B cell (primary cell): ENCODE measurements around the gene HEXD. TPM values are rescaled to one million over a fixed set of nuclear protein-coding genes. Genes with fewer than 3 reads are reported as not detected.

ENCODE experiments used
- ATAC-seq: fragments of 200-7000 bp; cut with Tn5 transposase; one replicate; pipeline ENCODE4 v1.10.0; 2021; ENCODE audit warnings: low read depth, mild to moderate bottlenecking, moderate number of reproducible peaks, moderate library complexity
- CTCF ChIA-PET: fragments of 350-600 bp; sonication (Branson Sonifier 250); formaldehyde crosslinking; loops from one replicate; lab custom pipeline; 2021; ENCODE audit warnings: antibody characterized with exemption, inconsistent platforms; lab: Charles Lee
- POLR2A ChIA-PET: fragments of 350-600 bp; sonication (Branson Sonifier 250); formaldehyde crosslinking; loops from one replicate; lab custom pipeline; 2021; ENCODE audit warnings: antibody characterized with exemption; lab: Charles Lee
- DNase-seq: peaks from one replicate; pipeline ENCODE4 v3.0.0; 2013
- H2AFZ ChIP-seq: 2 replicates; pipeline ENCODE4 v1.6.1; 2012; ENCODE audit warnings: mild to moderate bottlenecking, low read depth, low read length; ENCODE audit not compliant: insufficient read depth, poor library complexity, severe bottlenecking
- H3K27ac ChIP-seq, 2 donors: 1 replicate in 1 of 2; 2 replicates in 1 of 2; pipeline ENCODE4 v1.5.1; 2012 to 2013; ENCODE audit warnings: low read length in 2 of 2, mild to moderate bottlenecking in 2 of 2, moderate library complexity in 1 of 2
- H3K27me3 ChIP-seq, 4 experiments: fragments of 200-600 bp in 1 of 4; sonication (generic) in 1 of 4; replicated peaks in 1 of 4; 1 replicate in 2 of 4; 2 replicates in 2 of 4; pipeline versions ENCODE4 v1.6.1 to v1.7.0; 2013 to 2016; ENCODE audit warnings: low read length in 3 of 4, mild to moderate bottlenecking in 2 of 4, mixed read lengths in 1 of 4, moderate library complexity in 1 of 4; ENCODE audit not compliant: insufficient read depth in 4 of 4, control insufficient read depth in 3 of 4; ENCODE audit errors: control extremely low read depth in 1 of 4
- H3K36me3 ChIP-seq, 2 experiments: replicated peaks in 1 of 2; 1 replicate in 1 of 2; 2 replicates in 1 of 2; pipeline versions ENCODE4 v1.6.1 to v1.7.1; 2013; ENCODE audit warnings: low read length in 1 of 2; ENCODE audit not compliant: insufficient read depth in 2 of 2, control insufficient read depth in 1 of 2; ENCODE audit errors: control extremely low read depth in 1 of 2, extremely low read depth in 1 of 2
- H3K4me1 ChIP-seq, 2 donors: fragments of 200-600 bp in 1 of 2; sonication (generic) in 1 of 2; 1 replicate in 1 of 2; 2 replicates in 1 of 2; pipeline versions ENCODE4 v1.5.1 to v1.6.1; 2013 to 2017; ENCODE audit warnings: low read length in 2 of 2; ENCODE audit not compliant: control insufficient read depth in 2 of 2, insufficient read depth in 2 of 2
- H3K4me2 ChIP-seq: replicated peaks from 2 replicates; pipeline ENCODE3; 2012; ENCODE audit warnings: mild to moderate bottlenecking, low read depth, low read length; ENCODE audit not compliant: poor library complexity, severe bottlenecking
- H3K4me3 ChIP-seq, 5 experiments: fragments of 200-600 bp in 1 of 5; sonication (generic) in 1 of 5; 1 replicate in 3 of 5; 2 replicates in 2 of 5; pipeline versions ENCODE4 v1.5.1 to v1.7.0; 2011 to 2016; ENCODE audit warnings: low read length in 4 of 5, mild to moderate bottlenecking in 4 of 5, low read depth in 2 of 5, control low read depth in 1 of 5, moderate library complexity in 1 of 5; ENCODE audit not compliant: insufficient read depth in 1 of 5; ENCODE audit errors: control extremely low read depth in 1 of 5, extremely low read depth in 1 of 5
- H3K79me2 ChIP-seq: fragments of 200-600 bp; sonication (generic); one replicate; pipeline ENCODE4 v1.6.0; 2016; ENCODE audit warnings: low read length; ENCODE audit not compliant: control insufficient read depth, insufficient read depth
- H3K9ac ChIP-seq: fragments of 200-600 bp; sonication (generic); 2 replicates; pipeline ENCODE4 v1.6.1; 2017; ENCODE audit warnings: mild to moderate bottlenecking, low read length, moderate library complexity
- H3K9me3 ChIP-seq, 3 donors: one replicate each; pipeline versions ENCODE4 v1.6.1 to v1.7.1; 2013; ENCODE audit warnings: low read length in 2 of 3; ENCODE audit not compliant: control insufficient read depth in 2 of 3, insufficient read depth in 1 of 3; ENCODE audit errors: control extremely low read depth in 1 of 3
- H4K20me1 ChIP-seq: 2 replicates; pipeline ENCODE4 v1.6.0; 2012; ENCODE audit warnings: mild to moderate bottlenecking, low read length; ENCODE audit not compliant: insufficient read depth, control insufficient read depth, poor library complexity, severe bottlenecking
- H3K27ac Mint-ChIP-seq: one replicate; pipeline ENCODE4 v1.8.0; 2021; ENCODE audit warnings: mixed read lengths
- H3K27me3 Mint-ChIP-seq: one replicate; pipeline ENCODE4 v1.8.0; 2021; ENCODE audit warnings: mixed read lengths
- H3K4me1 Mint-ChIP-seq: one replicate; pipeline ENCODE4 v1.8.0; 2021; ENCODE audit warnings: mixed read lengths
- H3K4me3 Mint-ChIP-seq: one replicate; pipeline ENCODE4 v1.8.0; 2021; ENCODE audit warnings: mixed read lengths
- H3K9me3 Mint-ChIP-seq: one replicate; pipeline ENCODE4 v1.8.0; 2022; ENCODE audit warnings: mixed read lengths; ENCODE audit not compliant: insufficient read depth
- EZH2 ChIP-seq: IDR thresholded peaks from 2 replicates; pipeline ENCODE4 v1.6.1; 2012; ENCODE audit warnings: borderline replicate concordance, low read depth, mild to moderate bottlenecking, moderate library complexity, low read length; ENCODE audit not compliant: insufficient read depth, poor library complexity, severe bottlenecking
- WGBS: methylation state at CpG from one replicate; pipeline ENCODE4 v1.1.5; 2013; ENCODE audit warnings: missing lambda C conversion rate; ENCODE audit not compliant: insufficient coverage; 5-methylcytosine and 5-hydroxymethylcytosine counted together
- intact Hi-C: fragments of 100-400 bp; cut with micrococcal nuclease; formaldehyde crosslinking; loops from one replicate; pipeline ENCODE4 v1.10.0; 2022
- polyA plus RNA-seq: library from polyadenylated mRNA; depleted of rRNA; stranded (reverse); fragments of >200 nt; gene quantifications from 2 replicates; pipeline ENCODE4 v1.2.3, GENCODE V29; 2012
- total RNA-seq, 2 donors: library from RNA; stranded (reverse); fragments of 120-200 nt in 1 of 2; gene quantifications; 1 replicate in 1 of 2; 2 replicates in 1 of 2; pipeline versions ENCODE4 v1.2.3 to v1.2.4, GENCODE V29; 2013 to 2022
- TF ChIP-seq, protein P1 (sequence below): fragments of 200-600 bp; IDR thresholded peaks from one replicate; pipeline ENCODE4 v1.8.0; 2022; ENCODE audit warnings: antibody characterized with exemption, mild to moderate bottlenecking

HEXD gene
- total and polyA plus RNA-seq, 2 donors (not counting 1 experiment from before 2014, with no cell fraction given), result 128 to 317 TPM

DNA sequence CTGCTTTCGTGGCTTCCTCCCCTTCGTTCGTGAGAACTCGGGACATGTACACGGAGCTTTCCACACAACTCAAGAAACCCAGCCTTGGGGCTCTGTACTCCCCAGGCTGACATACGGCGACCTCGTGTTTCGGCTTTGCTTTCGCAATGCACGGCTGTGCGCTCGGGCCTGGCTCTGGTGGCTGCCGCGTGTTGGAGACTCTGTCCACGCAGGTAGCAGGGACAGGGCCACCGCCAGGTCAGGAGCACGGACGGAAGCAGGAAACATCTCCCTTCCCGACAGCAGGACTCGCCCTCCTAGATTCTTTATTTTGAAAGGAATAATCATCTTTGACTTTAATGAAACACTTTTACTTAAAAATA is 29.2 kb upstream of the HEXD start:
- intact Hi-C loops, result no loop called here
- H3K36me3 ChIP-seq, result peaks cover 0 to 17% of the 10 kb centered on the region in 2 experiments
- ATAC-seq (no peak), DNase-seq (no peak)
- 94% methylated on average over 15 of the region's 21 CpGs for WGBS
- Mint-ChIP-seq H3K4me1 (peaks cover 2% of the 10 kb centered on the region), H3K27me3 (no peaks in the 10 kb centered on the region), H3K27ac (no peak overlapping the region), H3K4me3 (no peak overlapping the region), H3K9me3 (no peaks in the 10 kb centered on the region)
- no peak for TF ChIP-seq EZH2
- TF ChIP-seq, protein P1, sequence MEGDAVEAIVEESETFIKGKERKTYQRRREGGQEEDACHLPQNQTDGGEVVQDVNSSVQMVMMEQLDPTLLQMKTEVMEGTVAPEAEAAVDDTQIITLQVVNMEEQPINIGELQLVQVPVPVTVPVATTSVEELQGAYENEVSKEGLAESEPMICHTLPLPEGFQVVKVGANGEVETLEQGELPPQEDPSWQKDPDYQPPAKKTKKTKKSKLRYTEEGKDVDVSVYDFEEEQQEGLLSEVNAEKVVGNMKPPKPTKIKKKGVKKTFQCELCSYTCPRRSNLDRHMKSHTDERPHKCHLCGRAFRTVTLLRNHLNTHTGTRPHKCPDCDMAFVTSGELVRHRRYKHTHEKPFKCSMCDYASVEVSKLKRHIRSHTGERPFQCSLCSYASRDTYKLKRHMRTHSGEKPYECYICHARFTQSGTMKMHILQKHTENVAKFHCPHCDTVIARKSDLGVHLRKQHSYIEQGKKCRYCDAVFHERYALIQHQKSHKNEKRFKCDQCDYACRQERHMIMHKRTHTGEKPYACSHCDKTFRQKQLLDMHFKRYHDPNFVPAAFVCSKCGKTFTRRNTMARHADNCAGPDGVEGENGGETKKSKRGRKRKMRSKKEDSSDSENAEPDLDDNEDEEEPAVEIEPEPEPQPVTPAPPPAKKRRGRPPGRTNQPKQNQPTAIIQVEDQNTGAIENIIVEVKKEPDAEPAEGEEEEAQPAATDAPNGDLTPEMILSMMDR, result no peak
- CTCF ChIA-PET, result no interaction called here
- no peaks in the 10 kb centered on the region for H3K4me1 ChIP-seq
- no peak overlapping the region for H3K4me2 ChIP-seq
- H4K20me1 ChIP-seq, result no peaks in the 10 kb centered on the region
- H3K79me2 ChIP-seq, result no peaks in the 10 kb centered on the region
- POLR2A ChIA-PET, result no interaction called here
- H3K9ac ChIP-seq, result no peak overlapping the region
- no peak overlapping the region for H3K27ac ChIP-seq
- no peaks in the 10 kb centered on the region for H3K9me3 ChIP-seq
- peaks cover 0 to 29% (median 3%) of the 10 kb centered on the region in 4 experiments for H3K27me3 ChIP-seq
- no peak overlapping the region for H3K4me3 ChIP-seq
- H2AFZ ChIP-seq, result no peak overlapping the region

DNA sequence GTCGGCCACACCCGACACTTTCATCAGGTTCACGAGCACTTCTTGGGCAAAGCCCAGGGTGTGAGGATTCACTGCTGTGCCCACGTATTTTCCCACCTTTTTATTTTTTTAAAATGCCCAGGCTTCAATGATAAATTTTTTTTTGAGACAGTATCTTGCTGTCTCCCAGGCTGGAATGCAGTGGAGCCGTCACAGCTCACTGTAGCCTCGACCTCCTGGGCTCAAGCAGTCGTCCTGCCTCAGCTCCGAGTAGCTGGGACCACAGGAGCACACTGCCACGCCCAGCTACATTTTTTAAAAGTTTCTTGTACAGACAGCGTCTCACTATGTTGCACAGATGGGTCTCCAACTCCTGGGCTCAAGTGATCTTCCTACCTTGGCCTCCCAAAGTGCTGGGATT is 28.8 kb upstream of the HEXD start:
- Mint-ChIP-seq H3K27me3 (no peaks in the 10 kb centered on the region), H3K4me3 (no peak overlapping the region), H3K9me3 (no peaks in the 10 kb centered on the region), H3K27ac (no peak overlapping the region), H3K4me1 (peaks cover 2% of the 10 kb centered on the region)
- Histone ChIP-seq H3K9ac (no peak overlapping the region), H3K79me2 (no peaks in the 10 kb centered on the region), H3K4me1 (no peaks in the 10 kb centered on the region), H3K4me3 (no peak overlapping the region), H3K27me3 (peaks cover 0 to 25% (median 3%) of the 10 kb centered on the region in 4 experiments), H3K9me3 (no peaks in the 10 kb centered on the region), H3K27ac (no peak overlapping the region), H3K36me3 (peaks cover 3 to 17% of the 10 kb centered on the region in 2 experiments), H3K4me2 (no peak overlapping the region), H4K20me1 (no peaks in the 10 kb centered on the region), H2AFZ (no peak overlapping the region)
- 90% methylated on average over 10 of the region's 10 CpGs for WGBS
- no peak for DNase-seq
- ChIA-PET CTCF (interaction anchor here (1.4 kb wide), 1 partner anchor 37 kb away, joined by 4 read pairs; no protein-coding TSS in a partner anchor), POLR2A (no interaction called here)
- no peak for ATAC-seq
- TF ChIP-seq, protein P1, result no peak
- TF ChIP-seq EZH2, result no peak
- intact Hi-C loops, result no loop called here
